ENCODE results near the gene KIFC1.

Gene KIFC1

DNA sequence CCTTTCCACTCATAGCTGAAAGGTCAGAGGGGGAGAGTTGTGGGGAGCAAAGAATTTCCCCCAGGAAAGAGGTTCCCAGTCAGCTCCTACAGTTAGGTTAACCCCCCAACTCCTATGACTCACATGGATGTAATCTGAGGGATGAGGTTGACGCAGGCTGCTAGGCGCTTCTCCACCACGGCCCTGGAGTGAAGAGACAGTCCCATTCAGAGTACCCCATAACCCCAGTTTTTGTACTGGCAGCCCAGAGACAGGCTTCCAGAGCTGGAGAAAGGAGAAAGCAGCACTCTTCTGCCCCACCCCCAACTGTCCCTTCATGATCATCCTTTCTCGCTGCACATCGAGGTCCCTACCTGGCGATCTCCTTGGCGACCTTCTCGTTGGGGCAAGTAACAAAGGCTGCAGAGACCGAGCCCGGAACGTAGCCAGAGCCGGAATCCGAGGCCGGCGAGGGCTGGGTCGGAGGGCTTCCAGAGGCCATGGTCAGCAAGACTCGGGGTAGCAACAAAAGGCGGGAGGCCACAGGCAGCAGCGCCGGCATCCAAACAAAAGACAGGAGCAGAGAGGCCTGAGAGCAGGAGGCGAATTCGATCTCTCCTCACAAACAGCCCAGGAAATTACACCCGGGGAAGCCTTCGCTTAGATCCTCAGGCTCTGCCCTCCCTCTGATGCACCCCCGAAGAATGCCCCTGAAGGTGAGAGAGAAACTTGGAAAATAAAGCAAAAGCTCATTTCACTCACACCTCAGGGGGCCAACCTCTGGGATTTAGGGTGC is 25.7 kb downstream of the KIFC1 start:
- Mint-ChIP-seq H3K27me3 (ENCODE audit: low read depth) (no peaks in the 10 kb centered on the region), H3K9me3 (no peaks in the 10 kb centered on the region), H3K27ac (peak overlapping the region; percentile 100), H3K4me1 (peaks cover 58% of the 10 kb centered on the region), H3K36me3 (ENCODE audit: low read depth) (peaks cover 33% of the 10 kb centered on the region), H3K4me3 (peak overlapping the region; percentile 95 to 98 (median 96))
- TF ChIP-seq, protein P1, sequence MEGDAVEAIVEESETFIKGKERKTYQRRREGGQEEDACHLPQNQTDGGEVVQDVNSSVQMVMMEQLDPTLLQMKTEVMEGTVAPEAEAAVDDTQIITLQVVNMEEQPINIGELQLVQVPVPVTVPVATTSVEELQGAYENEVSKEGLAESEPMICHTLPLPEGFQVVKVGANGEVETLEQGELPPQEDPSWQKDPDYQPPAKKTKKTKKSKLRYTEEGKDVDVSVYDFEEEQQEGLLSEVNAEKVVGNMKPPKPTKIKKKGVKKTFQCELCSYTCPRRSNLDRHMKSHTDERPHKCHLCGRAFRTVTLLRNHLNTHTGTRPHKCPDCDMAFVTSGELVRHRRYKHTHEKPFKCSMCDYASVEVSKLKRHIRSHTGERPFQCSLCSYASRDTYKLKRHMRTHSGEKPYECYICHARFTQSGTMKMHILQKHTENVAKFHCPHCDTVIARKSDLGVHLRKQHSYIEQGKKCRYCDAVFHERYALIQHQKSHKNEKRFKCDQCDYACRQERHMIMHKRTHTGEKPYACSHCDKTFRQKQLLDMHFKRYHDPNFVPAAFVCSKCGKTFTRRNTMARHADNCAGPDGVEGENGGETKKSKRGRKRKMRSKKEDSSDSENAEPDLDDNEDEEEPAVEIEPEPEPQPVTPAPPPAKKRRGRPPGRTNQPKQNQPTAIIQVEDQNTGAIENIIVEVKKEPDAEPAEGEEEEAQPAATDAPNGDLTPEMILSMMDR (IDR thresholded peaks at IDR 0.05; ENCODE audit: unreplicated experiment in 3 of 3) = no peak

DNA sequence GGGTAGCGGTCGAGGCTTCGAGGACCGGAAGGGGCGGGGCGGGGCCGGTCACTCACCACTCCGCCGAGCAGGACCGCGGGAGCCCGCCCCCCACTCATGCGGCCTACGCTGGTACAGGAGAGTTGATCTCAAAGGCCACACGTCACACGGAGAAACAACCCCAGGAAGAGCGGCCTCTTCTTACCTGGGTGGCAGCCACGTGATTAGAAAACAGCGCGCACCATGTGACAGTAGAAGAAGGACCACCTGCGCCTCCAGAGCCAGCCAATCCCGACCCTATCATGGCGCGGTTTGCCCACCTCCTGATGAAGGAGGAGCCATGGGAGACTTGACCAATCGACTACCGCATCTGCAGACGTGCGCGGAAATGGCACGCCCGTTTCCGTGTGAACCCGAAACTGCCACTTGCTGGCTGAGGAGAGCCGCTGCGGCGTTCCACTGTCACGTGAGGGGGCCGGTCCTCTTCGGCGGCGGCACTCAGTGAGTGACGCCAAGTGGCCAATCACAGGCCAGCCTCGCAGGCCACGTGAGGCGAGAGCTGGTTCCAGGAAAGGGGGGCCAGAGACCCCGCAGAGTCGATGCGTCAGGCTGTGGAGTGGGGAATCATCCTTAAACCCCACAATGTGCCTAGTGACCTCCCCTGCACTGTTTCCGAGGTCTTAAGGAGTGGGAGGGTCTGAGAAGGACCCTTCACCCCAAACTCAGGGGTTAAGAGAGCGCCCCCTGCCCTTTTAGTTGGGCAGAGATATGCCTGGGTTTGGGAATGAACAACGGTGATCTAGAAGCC is 26.5 kb downstream of the KIFC1 start, which contains the start of gene CUTA:
TSS of gene CUTA (minus strand) at position 205 of the 787 bp plus-strand sequence. CDS start at position 98, 107 bp downstream.
- TF ChIP-seq, protein P1 (IDR thresholded peaks at IDR 0.05; ENCODE audit: unreplicated experiment in 3 of 3) = peak in 2 of 3 experiments; percentile 29 to 43
- peak within 1 kb of the TSS; percentile 95 to 98 (median 96) for H3K4me3 Mint-ChIP-seq
- H3K36me3 Mint-ChIP-seq (ENCODE audit: low read depth) = peaks cover 32% of the 10 kb centered on the region
- H3K4me1 Mint-ChIP-seq = peaks cover 58% of the 10 kb centered on the region
- H3K27me3 Mint-ChIP-seq (ENCODE audit: low read depth) = no peaks in the 10 kb centered on the region
- H3K27ac Mint-ChIP-seq = peak within 1 kb of the TSS; percentile 100
- no peaks in the 10 kb centered on the region for H3K9me3 Mint-ChIP-seq

DNA sequence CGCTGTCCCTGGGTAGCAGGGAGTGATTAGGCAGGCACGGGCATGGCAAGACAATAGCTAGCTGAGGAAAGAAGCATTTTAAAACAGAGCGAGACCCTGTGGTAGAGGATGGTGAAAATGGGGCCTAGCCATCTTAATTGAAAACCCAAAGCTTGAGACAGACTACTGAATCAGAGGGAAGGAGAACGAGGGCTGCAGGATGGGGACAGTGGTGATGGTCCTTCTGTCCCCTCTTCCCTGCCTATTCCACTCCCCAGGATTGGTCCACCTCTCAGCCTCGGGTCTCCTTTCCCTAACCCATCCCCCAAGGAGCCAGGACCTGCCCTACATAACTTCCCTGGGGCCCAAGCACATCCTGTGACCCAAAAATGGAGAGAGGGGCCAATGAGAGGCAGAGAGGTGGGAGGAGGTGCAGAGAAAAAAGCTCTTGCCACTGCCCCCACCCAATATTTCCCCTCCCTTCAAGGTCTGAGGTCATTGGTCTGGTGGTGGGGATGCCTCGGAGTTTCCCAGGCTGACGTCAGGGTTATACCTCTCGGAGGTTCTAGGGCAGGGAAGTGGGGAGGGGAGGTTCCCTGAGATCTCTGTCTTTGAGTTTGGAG is 27.2 kb downstream of the KIFC1 start:
- peak overlapping the region; percentile 100 for H3K27ac Mint-ChIP-seq
- H3K4me1 Mint-ChIP-seq = peaks cover 65% of the 10 kb centered on the region
- no peaks in the 10 kb centered on the region for H3K27me3 Mint-ChIP-seq (ENCODE audit: low read depth)

DNA sequence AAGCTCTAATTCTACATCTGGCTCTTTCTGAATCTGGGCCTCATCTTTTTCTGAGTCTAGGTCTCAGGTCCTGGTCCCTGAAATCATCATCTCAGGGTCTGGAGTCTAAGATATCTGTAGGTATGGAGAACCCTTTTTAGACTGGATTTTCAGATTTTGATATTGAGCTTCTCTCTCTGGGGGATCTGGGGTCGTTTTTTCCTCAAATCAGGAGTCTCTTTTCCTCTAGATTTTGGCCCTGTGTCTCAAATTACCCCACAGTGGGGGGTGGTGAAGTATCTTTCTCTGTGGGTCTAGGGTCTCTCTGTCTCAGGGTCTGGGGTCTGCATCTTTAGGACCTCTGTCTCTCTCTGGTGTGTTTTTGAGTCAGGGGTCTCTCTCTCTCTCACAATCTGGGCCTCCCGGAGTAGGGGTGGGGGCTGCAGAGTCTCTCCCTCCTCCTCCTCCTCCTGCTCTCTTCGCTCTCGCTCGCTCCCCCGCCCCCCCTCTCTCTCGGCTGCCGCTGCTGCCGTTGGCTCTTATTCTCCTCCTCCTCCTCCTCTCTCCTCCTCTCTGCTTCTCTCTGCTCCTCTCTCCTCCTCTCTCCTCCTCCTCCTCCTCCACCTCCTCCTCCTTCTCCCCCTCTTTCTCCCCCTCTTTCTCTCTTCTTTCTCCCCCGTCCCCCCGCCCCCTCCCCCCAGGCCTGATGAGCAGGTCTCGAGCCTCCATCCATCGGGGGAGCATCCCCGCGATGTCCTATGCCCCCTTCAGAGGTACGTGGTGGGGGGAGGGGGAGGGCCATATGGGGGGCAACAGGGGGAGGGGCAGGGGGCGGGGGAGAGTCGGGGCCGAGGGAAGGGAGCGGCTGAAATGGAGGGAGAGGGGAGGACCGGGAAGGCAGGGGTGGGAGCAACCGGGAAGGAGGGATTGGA is 28.2 kb downstream of the KIFC1 start, which contains the start of gene SYNGAP1:
TSS of gene SYNGAP1 (plus strand) at position 486 of the 911 bp plus-strand sequence. CDS start at position 686, 200 bp downstream.
- Mint-ChIP-seq H3K9me3 (no peaks in the 10 kb centered on the region), H3K27me3 (ENCODE audit: low read depth) (no peaks in the 10 kb centered on the region), H3K27ac (peak within 1 kb of the TSS; percentile 100)

More for the DNA sequence above, 27.2 kb downstream of the KIFC1 start:
- Mint-ChIP-seq H3K9me3 (no peaks in the 10 kb centered on the region), H3K36me3 (ENCODE audit: low read depth) (peaks cover 33% of the 10 kb centered on the region), H3K4me3 (peak overlapping the region; percentile 95 to 98 (median 96))
- TF ChIP-seq, protein P1 (IDR thresholded peaks at IDR 0.05; ENCODE audit: unreplicated experiment in 3 of 3) = no peak

More for the DNA sequence above, 28.2 kb downstream of the KIFC1 start, which contains the start of gene SYNGAP1:
- peaks cover 75% of the 10 kb centered on the region for H3K4me1 Mint-ChIP-seq
- H3K36me3 Mint-ChIP-seq (ENCODE audit: low read depth) = peaks cover 28% of the 10 kb centered on the region
- peak within 1 kb of the TSS; percentile 95 to 98 (median 96) for H3K4me3 Mint-ChIP-seq
- TF ChIP-seq, protein P1 (IDR thresholded peaks at IDR 0.05; ENCODE audit: unreplicated experiment in 3 of 3) = no peak
